ENCODE measurements around the gene TGM1.

GRCh38 chr14:24261969-24262327 is 1.0 kb downstream of the TGM1 start:
- TF ChIP-seq, protein P1, sequence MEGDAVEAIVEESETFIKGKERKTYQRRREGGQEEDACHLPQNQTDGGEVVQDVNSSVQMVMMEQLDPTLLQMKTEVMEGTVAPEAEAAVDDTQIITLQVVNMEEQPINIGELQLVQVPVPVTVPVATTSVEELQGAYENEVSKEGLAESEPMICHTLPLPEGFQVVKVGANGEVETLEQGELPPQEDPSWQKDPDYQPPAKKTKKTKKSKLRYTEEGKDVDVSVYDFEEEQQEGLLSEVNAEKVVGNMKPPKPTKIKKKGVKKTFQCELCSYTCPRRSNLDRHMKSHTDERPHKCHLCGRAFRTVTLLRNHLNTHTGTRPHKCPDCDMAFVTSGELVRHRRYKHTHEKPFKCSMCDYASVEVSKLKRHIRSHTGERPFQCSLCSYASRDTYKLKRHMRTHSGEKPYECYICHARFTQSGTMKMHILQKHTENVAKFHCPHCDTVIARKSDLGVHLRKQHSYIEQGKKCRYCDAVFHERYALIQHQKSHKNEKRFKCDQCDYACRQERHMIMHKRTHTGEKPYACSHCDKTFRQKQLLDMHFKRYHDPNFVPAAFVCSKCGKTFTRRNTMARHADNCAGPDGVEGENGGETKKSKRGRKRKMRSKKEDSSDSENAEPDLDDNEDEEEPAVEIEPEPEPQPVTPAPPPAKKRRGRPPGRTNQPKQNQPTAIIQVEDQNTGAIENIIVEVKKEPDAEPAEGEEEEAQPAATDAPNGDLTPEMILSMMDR (IDR thresholded peaks at IDR 0.05): no peak
- TF ChIP-seq POLR2A (IDR thresholded peaks at IDR 0.05): no peak
